HUES6 (cell line): Measurements from ENCODE around the gene STAT5A.
"Not testable (repeated sequence)": the region's sequence is repeated elsewhere in the genome, so short reads cannot be mapped to it uniquely, and the experiment has no call there.

Source experiments
- H3K27ac ChIP-seq: 2 replicates; pipeline ENCODE4 v1.7.0; 2013; ENCODE audit warnings: low read depth, mild to moderate bottlenecking, low read length, inconsistent platforms
- H3K27me3 ChIP-seq: 2 replicates; pipeline ENCODE4 v1.6.1; 2013; ENCODE audit warnings: low read length; ENCODE audit not compliant: control insufficient read depth, insufficient read depth
- H3K36me3 ChIP-seq: 2 replicates; pipeline ENCODE4 v1.6.1; 2013; ENCODE audit warnings: low read length; ENCODE audit not compliant: control insufficient read depth, insufficient read depth
- H3K4me1 ChIP-seq: 2 replicates; pipeline ENCODE4 v1.6.1; 2013; ENCODE audit warnings: low read length; ENCODE audit not compliant: control insufficient read depth, insufficient read depth
- H3K4me3 ChIP-seq: 2 replicates; pipeline ENCODE4 v1.5.1; 2013; ENCODE audit warnings: low read depth, low read length
- H3K9ac ChIP-seq: one replicate; pipeline ENCODE4 v1.6.1; 2013; ENCODE audit warnings: mild to moderate bottlenecking, low read length
- H3K9me3 ChIP-seq: 2 replicates; pipeline ENCODE4 v1.6.1; 2013; ENCODE audit warnings: low read depth, low read length; ENCODE audit not compliant: control insufficient read depth, insufficient read depth

Gene STAT5A

DNA sequence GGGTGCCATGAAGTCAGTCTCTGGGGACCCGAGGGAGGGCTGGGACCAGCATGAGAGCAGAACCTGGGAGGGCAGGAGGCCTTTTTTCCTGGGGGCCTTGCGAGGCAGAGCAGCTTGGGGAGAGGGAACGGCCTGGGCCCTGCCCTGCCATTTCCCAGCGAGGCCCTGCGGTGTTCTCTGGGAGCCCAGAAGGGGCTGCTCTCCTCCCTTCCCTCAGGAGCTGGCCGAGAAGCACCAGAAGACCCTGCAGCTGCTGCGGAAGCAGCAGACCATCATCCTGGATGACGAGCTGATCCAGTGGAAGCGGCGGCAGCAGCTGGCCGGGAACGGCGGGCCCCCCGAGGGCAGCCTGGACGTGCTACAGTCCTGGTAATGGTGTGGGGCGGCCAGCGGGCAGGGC is 11.6 kb downstream of the STAT5A start:
- not testable (repeated sequence) for H3K4me3 ChIP-seq, H3K4me1 ChIP-seq, H3K36me3 ChIP-seq, H3K27ac ChIP-seq, H3K27me3 ChIP-seq, H3K9ac ChIP-seq, H3K9me3 ChIP-seq

GRCh38 chr17:42301022-42301421 is 12.7 kb downstream of the STAT5A start:
- Histone ChIP-seq H3K27ac (no peak overlapping the region), H3K4me3 (no peak overlapping the region), H3K36me3 (peaks cover 4% of the 10 kb centered on the region), H3K9ac (no peak overlapping the region), H3K9me3 (no peaks in the 10 kb centered on the region), H3K4me1 (no peaks in the 10 kb centered on the region), H3K27me3 (no peaks in the 10 kb centered on the region)

GRCh38 chr17:42303694-42304093 is 15.4 kb downstream of the STAT5A start:
- Histone ChIP-seq H3K4me3 (no peak overlapping the region), H3K9ac (no peak overlapping the region), H3K9me3 (no peaks in the 10 kb centered on the region), H3K27me3 (no peaks in the 10 kb centered on the region), H3K36me3 (peaks cover 4% of the 10 kb centered on the region), H3K4me1 (no peaks in the 10 kb centered on the region), H3K27ac (no peak overlapping the region)

GRCh38 chr17:42304187-42305030 is 16.1 kb downstream of the STAT5A start:
- Histone ChIP-seq H3K9me3 (no peaks in the 10 kb centered on the region), H3K27me3 (no peaks in the 10 kb centered on the region), H3K4me1 (no peaks in the 10 kb centered on the region), H3K27ac (no peak overlapping the region), H3K4me3 (no peak overlapping the region), H3K36me3 (peaks cover 4% of the 10 kb centered on the region), H3K9ac (no peak overlapping the region)

DNA sequence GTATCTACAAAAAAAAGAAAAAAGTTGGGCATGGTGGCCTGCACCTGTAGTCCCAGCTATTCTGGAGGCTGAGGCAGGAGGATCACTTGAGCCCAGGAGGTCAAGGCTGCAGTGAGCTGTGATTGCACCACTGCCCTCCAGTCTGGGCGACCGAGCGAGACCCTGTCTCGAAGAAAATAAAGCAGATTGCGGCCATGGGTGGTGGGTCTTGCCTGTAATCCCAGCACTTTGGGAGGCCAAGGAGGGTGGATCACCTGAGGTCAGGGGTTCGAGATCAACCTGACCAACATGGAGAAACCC is 16.7 kb downstream of the STAT5A start:
- not testable (repeated sequence) for H3K9ac ChIP-seq, H3K27ac ChIP-seq, H3K9me3 ChIP-seq, H3K27me3 ChIP-seq, H3K4me1 ChIP-seq, H3K4me3 ChIP-seq, H3K36me3 ChIP-seq

DNA sequence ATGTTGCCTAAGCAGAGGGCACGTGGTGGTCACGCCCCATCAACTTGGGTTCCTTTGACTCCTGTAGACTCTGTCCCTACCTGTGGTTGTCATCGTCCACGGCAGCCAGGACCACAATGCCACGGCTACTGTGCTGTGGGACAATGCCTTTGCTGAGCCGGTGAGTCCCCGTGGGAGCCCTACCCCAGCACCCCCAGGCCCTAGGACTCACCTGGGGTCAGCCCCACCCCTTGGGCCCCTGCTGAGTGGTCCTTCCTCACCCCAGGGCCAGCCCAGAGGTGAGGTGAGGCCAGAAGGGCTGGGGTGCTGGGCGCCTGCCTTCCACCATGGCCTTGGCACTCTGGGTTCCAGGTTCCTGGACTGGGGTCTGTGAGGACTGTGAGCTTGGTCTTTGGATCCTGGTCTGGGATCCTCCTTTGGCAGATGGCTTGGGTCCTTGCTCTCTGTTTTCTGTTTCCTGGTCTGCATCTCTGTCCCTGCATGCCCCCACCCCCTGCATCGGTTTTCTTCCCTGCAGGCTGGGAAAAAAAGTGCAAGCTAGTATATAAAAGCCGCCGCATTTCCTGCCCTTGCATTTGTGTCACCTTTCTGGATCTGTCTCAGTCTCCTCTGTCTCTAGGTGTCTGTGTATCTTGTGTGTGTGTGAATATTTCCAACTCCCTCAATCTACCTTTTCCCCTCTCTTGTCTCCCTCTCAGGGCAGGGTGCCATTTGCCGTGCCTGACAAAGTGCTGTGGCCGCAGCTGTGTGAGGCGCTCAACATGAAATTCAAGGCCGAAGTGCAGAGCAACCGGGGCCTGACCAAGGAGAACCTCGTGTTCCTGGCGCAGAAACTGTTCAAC is 17.5 kb downstream of the STAT5A start:
- Histone ChIP-seq H3K27ac (no peak overlapping the region), H3K4me1 (0 out of 2 replicates have a peak, but pooled peaks cover 3% of the 10 kb centered on the region), H3K27me3 (no peaks in the 10 kb centered on the region), H3K36me3 (peaks cover 10% of the 10 kb centered on the region), H3K4me3 (no peak overlapping the region), H3K9me3 (no peaks in the 10 kb centered on the region), H3K9ac (no peak overlapping the region)

- Histone ChIP-seq H3K9ac (no peak overlapping the region), H3K4me3 (no peak overlapping the region), H3K36me3 (peaks cover 14% of the 10 kb centered on the region), H3K27me3 (no peaks in the 10 kb centered on the region), H3K27ac (no peak overlapping the region), H3K4me1 (peaks cover 9% of the 10 kb centered on the region), H3K9me3 (no peaks in the 10 kb centered on the region)
Measured at GRCh38 chr17:42306385-42306667, 18.0 kb downstream of the STAT5A start.

DNA sequence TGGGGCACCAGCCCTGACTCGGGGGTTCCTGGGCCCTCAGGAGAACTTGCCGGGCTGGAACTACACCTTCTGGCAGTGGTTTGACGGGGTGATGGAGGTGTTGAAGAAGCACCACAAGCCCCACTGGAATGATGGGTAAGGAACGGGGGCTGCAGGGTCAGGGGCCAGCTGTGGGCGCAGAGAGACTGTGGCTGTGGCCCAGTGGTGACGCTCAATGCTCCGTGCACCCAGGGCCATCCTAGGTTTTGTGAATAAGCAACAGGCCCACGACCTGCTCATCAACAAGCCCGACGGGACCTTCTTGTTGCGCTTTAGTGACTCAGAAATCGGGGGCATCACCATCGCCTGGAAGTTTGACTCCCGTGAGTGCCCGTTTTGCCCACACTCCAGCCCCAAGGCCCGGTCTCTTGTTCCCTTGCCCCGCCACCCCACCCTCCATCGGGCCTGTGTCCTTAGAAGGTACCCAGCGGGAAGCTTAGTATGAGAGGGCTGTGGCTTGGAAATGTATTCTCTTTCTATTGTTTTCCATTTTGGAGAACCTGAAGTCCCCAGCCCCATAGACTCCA is 19.1 kb downstream of the STAT5A start:
- no peak overlapping the region for H3K9ac ChIP-seq
- H3K36me3 ChIP-seq, result peaks cover 11% of the 10 kb centered on the region; the same call in 1 of the 2 replicates

DNA sequence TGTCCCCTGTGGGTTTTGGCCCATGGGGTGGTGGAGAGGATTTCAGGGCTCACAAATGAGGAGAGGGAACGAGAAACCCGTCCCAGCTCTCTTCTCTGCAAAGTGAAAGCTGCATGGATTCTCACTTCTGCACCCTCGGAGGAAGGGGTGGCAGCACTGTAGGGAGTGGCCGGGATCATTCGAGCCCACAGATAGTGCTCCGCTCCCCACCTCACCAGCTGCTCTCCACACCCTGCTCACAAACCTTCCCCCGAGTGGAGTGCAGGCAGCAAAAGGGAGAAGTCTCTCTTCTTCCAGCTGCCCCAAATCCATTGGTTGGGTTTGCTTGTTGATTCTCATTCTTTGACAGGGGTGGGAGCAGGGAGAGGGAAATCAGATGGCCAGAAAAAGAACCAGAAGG is 20.1 kb downstream of the STAT5A start:
- Histone ChIP-seq H3K9me3 (no peaks in the 10 kb centered on the region), H3K36me3 (peaks cover 11% of the 10 kb centered on the region; the same call in 1 of the 2 replicates), H3K4me1 (peaks cover 23% of the 10 kb centered on the region), H3K9ac (no peak overlapping the region), H3K27ac (no peak overlapping the region), H3K27me3 (no peaks in the 10 kb centered on the region), H3K4me3 (no peak overlapping the region)

More for the DNA sequence above, 19.1 kb downstream of the STAT5A start:
- H3K27me3 ChIP-seq, result no peaks in the 10 kb centered on the region
- no peak overlapping the region for H3K27ac ChIP-seq
- no peaks in the 10 kb centered on the region for H3K9me3 ChIP-seq
- no peak overlapping the region for H3K4me3 ChIP-seq
- peaks cover 18% of the 10 kb centered on the region for H3K4me1 ChIP-seq

DNA sequence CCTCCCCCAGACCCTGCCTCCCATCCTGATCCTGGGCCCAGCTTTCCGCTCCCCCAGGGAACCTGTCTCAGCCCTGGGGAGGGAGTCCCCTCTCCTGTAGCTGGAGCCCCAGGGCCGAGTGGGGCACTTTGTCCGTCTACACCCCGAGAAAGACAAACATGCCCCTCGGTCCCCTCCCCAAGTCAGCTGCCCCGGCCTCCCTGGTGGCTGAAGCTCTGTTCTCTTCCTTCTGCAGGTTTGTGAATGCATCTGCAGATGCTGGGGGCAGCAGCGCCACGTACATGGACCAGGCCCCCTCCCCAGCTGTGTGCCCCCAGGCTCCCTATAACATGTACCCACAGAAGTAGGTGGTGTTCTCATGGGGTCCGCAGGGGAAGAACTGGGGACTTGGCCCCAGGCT is 20.8 kb downstream of the STAT5A start:
- Histone ChIP-seq H3K4me3 (no peak overlapping the region), H3K27ac (no peak overlapping the region), H3K4me1 (peaks cover 26% of the 10 kb centered on the region), H3K9me3 (no peaks in the 10 kb centered on the region), H3K27me3 (no peaks in the 10 kb centered on the region), H3K36me3 (peaks cover 17% of the 10 kb centered on the region), H3K9ac (no peak overlapping the region)
